ENCODE results near the gene TP53I3. TPM values are rescaled to one million over a fixed set of nuclear protein-coding genes. Genes with fewer than 3 reads are reported as not detected.

Gene TP53I3
- total and polyA plus RNA-seq, 2 donors from 2014 or later, result 45.1 to 85.0 TPM

DNA sequence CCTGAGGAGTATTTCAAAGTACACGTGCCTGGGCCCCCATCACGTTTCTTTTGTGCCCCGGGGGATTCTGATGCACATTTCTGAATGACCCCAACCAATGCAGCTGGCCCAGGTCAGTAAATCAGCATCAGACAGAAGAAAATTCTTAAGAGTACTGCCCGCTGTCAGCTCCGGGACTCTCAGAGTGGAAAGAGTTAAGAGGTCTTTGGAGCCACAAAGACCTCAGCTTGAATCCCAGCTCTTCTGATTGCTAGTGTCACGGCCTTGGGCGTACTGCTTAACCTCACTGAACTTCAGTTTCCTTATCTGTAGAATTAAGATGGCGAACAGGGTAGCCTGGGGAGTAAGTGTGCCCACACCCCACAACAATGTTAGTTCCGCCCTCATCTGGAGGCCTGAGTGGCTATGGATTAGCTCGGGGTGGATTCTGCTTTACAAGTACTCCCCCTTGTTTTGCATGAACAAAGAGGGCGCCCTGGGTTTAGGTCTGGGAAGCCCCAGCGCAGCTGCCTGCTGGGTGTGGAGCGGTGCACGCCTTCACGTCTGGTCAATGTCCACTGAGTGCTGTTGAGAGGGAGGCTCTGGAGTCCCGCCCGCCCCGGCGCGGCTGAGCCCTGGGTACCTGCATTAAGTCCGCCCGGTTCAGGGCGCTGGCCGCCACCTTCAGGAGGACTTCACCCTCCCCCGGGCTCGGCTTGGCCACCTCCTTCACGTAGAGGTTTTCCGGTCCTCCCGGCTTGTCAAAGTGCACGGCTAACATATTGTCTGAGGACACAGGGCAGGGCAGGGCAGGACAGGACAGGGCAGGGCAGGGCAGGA lies 858 bp downstream of the TP53I3 start:
- intact Hi-C loops (cut with DNase I), result no loop called here
- FAIRE-seq, result no peak

DNA sequence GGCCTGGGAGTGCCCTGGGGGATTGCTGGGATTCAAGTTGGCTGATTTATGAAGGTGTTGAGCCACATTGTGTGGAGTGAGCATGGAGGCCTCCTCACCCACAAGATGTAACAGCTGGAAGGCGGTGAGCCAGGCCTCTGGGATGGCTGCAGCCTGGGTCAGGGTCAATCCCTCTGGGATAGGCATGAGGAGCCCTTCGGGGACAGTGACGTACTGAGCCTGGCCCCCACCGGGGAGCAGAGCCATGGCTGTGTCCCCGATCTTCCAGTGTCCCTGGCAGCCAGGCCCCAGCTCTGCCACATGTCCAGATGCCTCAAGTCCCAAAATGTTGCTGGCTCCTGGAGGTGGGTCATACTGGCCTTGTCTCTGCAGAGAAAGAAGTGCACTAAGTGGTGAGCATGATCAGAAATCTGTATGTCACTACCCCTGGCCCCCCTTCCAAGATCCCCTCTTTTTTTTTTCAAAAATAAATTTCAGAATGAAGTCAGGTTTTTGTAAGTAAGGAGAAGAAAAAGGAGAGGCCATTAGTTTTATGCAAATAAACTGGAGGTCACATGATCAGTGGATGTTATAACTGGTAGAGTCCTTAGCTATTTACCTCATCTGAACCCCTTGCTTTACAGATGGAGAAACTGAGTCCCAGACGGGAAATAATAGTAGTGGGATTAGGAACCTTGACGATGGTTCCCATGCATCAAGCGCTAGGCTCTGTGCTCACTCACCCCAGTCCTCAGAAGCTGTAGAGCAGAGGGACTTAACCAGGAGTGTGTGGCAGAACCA lies 1.7 kb downstream of the TP53I3 start:
- DNase-seq (peak in 2 of 5 donors; percentile 57 to 73), FAIRE-seq (no peak)
- Histone ChIP-seq H3K9me3 (ENCODE audit: control insufficient read depth in 2 of 3, insufficient read depth in 1 of 3, low read length in 3 of 3) (no peaks in the 10 kb centered on the region), H3K36me3 (ENCODE audit: control insufficient read depth in 2 of 3, insufficient read depth in 3 of 3, low read length in 3 of 3) (peaks cover 4 to 9% (median 9%) of the 10 kb centered on the region in 3 donors), H3K9ac (ENCODE audit: low read length in 3 of 3) (peak overlapping the region in 2 of 3 donors; percentile 58 to 79), H3K27me3 (ENCODE audit: control insufficient read depth, insufficient read depth, low read length) (no peaks in the 10 kb centered on the region), H3K27ac (ENCODE audit: low read depth in 2 of 2, low read length in 2 of 2) (peak overlapping the region; percentile 78 to 94), H3K4me3 (ENCODE audit: low read length in 3 of 3) (peak overlapping the region; percentile 22 to 85 (median 71)), H3K4me1 (ENCODE audit: control insufficient read depth in 2 of 3, insufficient read depth in 2 of 3, low read depth in 1 of 3, low read length in 3 of 3) (peaks cover 0 to 13% (median 4%) of the 10 kb centered on the region in 3 donors)
- intact Hi-C loops (cut with DNase I), result no loop called here
- TF ChIP-seq CTCF (IDR thresholded peaks at IDR 0.05; ENCODE audit: borderline replicate concordance, extremely low read depth, insufficient read depth), result no peak

More for the DNA sequence above, 858 bp downstream of the TP53I3 start:
- Histone ChIP-seq H3K4me3 (ENCODE audit: low read length in 3 of 3) (peak overlapping the region; percentile 68 to 85 (median 71)), H3K27me3 (ENCODE audit: control insufficient read depth, insufficient read depth, low read length) (no peaks in the 10 kb centered on the region), H3K9ac (ENCODE audit: low read length in 3 of 3) (peak overlapping the region; percentile 38 to 79 (median 58)), H3K9me3 (ENCODE audit: control insufficient read depth in 2 of 3, insufficient read depth in 1 of 3, low read length in 3 of 3) (no peaks in the 10 kb centered on the region), H3K27ac (ENCODE audit: low read depth in 2 of 2, low read length in 2 of 2) (peak overlapping the region; percentile 78 to 94), H3K36me3 (ENCODE audit: control insufficient read depth in 2 of 3, insufficient read depth in 3 of 3, low read length in 3 of 3) (peaks cover 4 to 9% (median 9%) of the 10 kb centered on the region in 3 donors), H3K4me1 (ENCODE audit: control insufficient read depth in 2 of 3, insufficient read depth in 2 of 3, low read depth in 1 of 3, low read length in 3 of 3) (peaks cover 0 to 13% (median 4%) of the 10 kb centered on the region in 3 donors)
- DNase-seq, result peak; percentile 90 to 97 (median 93)
- TF ChIP-seq CTCF (IDR thresholded peaks at IDR 0.05; ENCODE audit: borderline replicate concordance, extremely low read depth, insufficient read depth), result peak; percentile 11

- Histone ChIP-seq H3K9ac (ENCODE audit: low read length in 3 of 3) (no peak overlapping the region), H3K9me3 (ENCODE audit: control insufficient read depth in 2 of 3, insufficient read depth in 1 of 3, low read length in 3 of 3) (no peaks in the 10 kb centered on the region), H3K27ac (ENCODE audit: low read depth in 2 of 2, low read length in 2 of 2) (no peak overlapping the region), H3K27me3 (ENCODE audit: control insufficient read depth, insufficient read depth, low read length) (no peaks in the 10 kb centered on the region), H3K4me3 (ENCODE audit: low read length in 3 of 3) (no peak overlapping the region), H3K36me3 (ENCODE audit: control insufficient read depth in 2 of 3, insufficient read depth in 3 of 3, low read length in 3 of 3) (peaks cover 4 to 9% (median 9%) of the 10 kb centered on the region in 3 donors), H3K4me1 (ENCODE audit: control insufficient read depth in 2 of 3, insufficient read depth in 2 of 3, low read depth in 1 of 3, low read length in 3 of 3) (peaks cover 0 to 18% (median 4%) of the 10 kb centered on the region in 3 donors)
- DNase-seq (no peak), FAIRE-seq (no peak)
- TF ChIP-seq CTCF (IDR thresholded peaks at IDR 0.05; ENCODE audit: borderline replicate concordance, extremely low read depth, insufficient read depth), result no peak
- intact Hi-C loops (cut with DNase I), result no loop called here
These were observed 3.9 kb downstream of the TP53I3 start for GRCh38 chr2:24080701-24081100.

All from kidney (tissue), 14 donors.